ENCODE results near the gene RBP3.

RBP3 gene

DNA sequence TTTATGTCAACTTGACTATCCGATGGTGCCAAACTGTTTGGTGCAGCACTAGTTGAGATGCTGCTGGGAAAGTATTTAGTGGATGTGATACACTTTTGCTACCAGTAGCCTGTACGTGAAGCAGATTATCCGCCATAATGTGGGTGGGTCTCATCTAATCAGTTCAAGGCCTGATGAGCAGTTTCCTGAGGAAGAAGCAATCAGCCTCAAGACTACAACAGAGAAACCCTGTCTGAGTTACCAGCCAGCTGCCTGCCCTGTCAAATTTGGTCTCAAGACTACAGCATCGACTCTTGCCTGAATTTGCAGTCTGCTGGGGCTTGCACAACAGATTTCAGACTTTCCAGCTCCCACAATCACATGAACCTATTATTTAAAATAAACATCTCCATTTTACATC, 10.9 kb upstream of the RBP3 start:
- no peak for DNase-seq (ENCODE audit: low spot score)

DNA sequence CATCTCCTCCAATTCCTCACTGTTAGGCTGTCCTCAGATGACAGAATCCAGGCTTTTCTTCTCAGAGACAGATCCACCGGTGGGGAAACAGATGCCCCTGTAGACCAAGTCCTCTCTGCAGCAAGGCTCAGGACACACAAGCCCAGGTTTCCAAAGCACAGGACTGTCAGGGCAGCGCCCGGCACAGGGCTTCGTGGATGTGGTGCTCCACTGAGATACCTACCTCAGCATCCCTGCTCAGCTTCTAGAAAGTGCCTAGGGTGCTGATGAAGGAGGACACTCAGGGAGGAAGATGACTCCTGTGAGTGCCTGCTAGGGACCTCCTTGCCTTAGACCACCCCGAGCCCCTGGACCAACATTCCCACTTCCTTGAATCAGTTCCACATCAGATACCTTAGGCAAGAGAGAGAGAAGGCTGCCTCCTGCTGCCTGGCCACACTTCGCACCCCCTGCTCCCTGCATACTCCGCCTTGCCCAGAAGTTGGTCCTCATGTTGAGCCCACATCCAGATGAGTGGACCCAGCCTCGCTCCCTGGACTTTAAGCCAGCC, 8.9 kb upstream of the RBP3 start:
- DNase-seq (ENCODE audit: low spot score): no peak

DNA sequence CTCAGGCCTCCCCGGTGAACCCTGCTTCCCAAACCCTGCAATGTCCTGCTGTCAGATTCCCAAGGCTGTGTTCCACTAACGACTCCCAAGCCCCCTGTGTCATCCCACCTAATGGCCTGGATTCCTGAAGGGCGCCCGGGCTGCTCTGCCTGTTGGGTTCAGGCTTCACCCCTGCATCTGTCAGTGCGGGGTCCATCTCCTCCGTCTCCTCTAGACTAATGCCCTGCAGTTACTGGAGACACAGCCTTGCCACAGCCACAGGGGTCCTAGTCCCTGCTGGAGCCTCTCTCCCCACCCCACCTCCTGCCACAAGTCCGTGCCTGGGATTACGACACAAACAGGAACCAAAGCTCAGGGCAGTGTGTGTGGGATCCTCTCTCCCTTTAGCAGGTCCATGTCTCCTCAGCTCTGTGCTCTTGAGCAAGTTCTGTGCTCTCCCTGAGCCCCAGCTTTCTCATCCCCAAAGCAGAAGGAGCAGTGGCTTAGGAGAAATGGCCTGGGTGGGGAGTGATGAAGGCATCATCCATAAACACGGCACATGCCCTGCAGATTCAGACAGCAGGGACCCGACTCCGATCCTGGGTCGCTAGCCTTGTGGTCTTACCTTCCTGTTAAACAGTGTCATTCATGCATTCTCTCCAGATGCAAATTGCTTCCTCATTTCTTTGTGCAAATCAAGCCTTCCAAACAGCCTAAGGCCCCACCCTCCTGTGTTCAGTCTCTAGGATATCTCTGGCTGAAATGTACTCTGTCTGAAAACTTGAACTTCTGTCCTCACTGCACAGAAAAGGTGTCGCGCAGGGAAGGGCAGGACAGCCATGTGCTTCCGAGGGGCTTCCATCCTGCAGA, 8.2 kb upstream of the RBP3 start:
- DNase-seq (ENCODE audit: low spot score): no peak

DNA sequence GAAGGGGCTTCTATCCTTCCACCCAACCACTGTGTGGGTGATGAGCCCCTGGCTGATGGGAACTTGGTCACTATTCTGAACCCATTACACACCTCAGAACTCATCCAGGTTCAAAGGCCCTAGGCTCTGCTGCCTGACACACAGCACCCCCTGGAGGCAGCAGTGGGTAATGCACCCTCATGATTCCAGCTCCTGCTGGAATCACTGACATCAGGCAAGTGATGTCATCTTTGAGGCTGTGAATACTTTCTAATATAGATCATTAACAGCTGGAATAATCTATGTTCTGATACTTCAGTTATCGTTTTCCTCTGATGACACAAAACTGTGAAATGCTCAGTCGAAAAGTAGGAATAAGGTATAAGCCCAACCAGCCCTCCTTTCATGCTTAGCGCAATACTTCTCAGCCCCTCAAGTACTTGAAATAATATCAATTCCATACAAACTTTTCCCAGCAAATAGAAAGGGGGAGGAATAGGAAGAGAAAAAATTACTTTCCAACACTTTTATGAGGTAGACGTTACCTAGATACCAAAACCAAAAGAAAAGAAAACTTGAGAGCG, 7.5 kb upstream of the RBP3 start:
- peak; percentile 88 for DNase-seq (ENCODE audit: low spot score)

DNA sequence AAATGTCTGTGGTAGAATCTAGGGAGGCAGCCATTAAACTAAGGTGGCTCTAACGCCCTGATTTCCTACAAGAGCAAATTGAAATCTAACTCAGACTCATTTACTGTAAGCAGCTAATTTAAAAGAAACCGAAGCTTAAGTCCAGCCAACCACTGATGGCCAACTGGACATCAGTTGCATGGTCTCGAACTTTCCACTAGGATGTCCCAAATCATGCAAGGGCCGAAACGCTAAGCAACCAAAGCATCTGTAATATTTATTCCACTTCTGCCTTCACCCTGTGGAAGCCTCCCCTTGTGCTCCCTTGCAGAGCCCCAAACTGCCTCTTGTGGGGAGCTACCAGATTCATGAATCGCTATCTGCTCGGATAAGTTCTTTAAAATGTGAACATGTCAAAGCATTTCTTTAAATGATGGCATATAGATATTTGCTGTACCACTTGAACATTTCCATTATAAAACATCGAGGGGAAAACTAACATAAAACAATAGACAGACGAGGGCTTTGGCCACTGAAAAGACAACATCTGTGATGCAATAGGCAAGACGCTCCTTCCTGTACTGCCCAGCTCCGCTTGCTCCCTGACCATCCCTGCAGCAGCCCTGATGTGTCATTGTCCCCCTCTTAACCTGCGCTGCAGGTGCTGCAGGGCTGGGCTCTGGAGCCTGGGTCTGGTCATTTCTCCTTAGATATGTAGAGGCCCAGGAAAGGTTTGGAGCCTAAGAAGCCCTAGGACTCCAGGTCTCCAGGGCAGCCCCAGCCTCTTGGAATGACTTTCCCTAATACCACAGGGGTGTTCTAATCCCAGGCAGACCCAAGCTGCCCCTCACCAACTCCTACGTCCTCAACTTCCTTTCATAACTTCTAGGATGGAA, 2.9 kb upstream of the RBP3 start:
- DNase-seq (ENCODE audit: low spot score): no peak

DNA sequence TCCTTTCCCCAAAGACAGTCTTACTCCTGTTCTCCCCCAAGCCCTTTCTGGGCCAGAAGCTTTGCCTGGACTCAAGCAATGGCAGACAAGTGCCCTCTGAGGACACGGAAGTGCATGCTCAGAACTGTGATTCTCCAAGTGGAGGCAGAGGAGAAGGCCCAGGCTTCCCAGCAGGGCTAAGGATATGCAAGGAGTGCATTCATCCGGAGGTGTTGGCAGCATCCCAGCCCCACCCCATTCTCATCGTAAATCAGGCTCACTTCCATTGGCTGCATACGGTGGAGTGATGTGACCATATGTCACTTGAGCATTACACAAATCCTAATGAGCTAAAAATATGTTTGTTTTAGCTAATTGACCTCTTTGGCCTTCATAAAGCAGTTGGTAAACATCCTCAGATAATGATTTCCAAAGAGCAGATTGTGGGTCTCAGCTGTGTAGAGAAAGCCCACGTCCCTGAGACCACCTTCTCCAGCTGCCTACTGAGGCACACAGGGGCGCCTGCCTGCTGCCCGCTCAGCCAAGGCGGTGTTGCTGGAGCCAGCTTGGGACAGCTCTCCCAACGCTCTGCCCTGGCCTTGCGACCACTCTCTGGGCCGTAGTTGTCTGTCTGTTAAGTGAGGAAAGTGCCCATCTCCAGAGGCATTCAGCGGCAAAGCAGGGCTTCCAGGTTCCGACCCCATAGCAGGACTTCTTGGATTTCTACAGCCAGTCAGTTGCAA, 1.4 kb upstream of the RBP3 start:
- DNase-seq (ENCODE audit: low spot score): no peak

DNA sequence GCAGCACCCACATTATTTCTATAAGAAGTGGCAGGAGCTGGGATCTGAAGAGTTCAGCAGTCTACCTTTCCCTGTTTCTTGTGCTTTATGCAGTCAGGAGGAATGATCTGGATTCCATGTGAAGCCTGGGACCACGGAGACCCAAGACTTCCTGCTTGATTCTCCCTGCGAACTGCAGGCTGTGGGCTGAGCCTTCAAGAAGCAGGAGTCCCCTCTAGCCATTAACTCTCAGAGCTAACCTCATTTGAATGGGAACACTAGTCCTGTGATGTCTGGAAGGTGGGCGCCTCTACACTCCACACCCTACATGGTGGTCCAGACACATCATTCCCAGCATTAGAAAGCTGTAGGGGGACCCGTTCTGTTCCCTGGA, 874 bp upstream of the RBP3 start:
- no peak for DNase-seq (ENCODE audit: low spot score)

DNA sequence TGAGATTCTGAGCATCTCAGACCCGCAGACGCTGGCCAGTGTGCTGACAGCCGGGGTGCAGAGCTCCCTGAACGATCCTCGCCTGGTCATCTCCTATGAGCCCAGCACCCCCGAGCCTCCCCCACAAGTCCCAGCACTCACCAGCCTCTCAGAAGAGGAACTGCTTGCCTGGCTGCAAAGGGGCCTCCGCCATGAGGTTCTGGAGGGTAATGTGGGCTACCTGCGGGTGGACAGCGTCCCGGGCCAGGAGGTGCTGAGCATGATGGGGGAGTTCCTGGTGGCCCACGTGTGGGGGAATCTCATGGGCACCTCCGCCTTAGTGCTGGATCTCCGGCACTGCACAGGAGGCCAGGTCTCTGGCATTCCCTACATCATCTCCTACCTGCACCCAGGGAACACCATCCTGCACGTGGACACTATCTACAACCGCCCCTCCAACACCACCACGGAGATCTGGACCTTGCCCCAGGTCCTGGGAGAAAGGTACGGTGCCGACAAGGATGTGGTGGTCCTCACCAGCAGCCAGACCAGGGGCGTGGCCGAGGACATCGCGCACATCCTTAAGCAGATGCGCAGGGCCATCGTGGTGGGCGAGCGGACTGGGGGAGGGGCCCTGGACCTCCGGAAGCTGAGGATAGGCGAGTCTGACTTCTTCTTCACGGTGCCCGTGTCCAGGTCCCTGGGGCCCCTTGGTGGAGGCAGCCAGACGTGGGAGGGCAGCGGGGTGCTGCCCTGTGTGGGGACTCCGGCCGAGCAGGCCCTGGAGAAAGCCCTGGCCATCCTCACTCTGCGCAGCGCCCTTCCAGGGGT, 703 bp downstream of the RBP3 start:
- no peak for DNase-seq (ENCODE audit: low spot score)

DNA sequence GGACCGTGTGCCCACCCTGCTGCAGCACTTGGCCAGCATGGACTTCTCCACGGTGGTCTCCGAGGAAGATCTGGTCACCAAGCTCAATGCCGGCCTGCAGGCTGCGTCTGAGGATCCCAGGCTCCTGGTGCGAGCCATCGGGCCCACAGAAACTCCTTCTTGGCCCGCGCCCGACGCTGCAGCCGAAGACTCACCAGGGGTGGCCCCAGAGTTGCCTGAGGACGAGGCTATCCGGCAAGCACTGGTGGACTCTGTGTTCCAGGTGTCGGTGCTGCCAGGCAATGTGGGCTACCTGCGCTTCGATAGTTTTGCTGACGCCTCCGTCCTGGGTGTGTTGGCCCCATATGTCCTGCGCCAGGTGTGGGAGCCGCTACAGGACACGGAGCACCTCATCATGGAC, 1.4 kb downstream of the RBP3 start:
- DNase-seq (ENCODE audit: low spot score): no peak

DNA sequence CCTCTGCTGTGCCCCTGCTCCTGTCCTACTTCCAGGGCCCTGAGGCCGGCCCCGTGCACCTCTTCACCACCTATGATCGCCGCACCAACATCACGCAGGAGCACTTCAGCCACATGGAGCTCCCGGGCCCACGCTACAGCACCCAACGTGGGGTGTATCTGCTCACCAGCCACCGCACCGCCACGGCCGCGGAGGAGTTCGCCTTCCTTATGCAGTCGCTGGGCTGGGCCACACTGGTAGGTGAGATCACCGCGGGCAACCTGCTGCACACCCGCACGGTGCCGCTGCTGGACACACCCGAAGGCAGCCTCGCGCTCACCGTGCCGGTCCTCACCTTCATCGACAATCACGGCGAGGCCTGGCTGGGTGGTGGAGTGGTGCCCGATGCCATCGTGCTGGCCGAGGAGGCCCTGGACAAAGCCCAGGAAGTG, 1.8 kb downstream of the RBP3 start:
- DNase-seq (ENCODE audit: low spot score): no peak

DNA sequence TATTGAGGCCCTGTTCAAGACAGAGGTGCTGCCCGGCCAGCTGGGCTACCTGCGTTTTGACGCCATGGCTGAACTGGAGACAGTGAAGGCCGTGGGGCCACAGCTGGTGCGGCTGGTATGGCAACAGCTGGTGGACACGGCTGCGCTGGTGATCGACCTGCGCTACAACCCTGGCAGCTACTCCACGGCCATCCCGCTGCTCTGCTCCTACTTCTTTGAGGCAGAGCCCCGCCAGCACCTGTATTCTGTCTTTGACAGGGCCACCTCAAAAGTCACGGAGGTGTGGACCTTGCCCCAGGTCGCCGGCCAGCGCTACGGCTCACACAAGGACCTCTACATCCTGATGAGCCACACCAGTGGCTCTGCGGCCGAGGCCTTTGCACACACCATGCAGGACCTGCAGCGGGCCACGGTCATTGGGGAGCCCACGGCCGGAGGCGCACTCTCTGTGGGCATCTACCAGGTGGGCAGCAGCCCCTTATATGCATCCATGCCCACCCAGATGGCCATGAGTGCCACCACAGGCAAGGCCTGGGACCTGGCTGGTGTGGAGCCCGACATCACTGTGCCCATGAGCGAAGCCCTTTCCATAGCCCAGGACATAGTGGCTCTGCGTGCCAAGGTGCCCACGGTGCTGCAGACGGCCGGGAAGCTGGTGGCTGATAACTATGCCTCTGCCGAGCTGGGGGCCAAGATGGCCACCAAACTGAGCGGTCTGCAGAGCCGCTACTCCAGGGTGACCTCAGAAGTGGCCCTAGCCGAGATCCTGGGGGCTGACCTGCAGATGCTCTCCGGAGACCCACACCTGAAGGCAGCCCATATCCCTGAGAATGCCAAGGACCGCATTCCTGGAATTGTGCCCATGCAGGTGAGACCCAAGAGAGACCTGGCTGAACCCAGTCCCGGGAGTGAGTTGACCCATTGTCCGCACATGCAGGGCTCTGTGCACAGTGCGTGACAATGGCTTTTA, 2.8 kb downstream of the RBP3 start:
- no peak for DNase-seq (ENCODE audit: low spot score)

DNA sequence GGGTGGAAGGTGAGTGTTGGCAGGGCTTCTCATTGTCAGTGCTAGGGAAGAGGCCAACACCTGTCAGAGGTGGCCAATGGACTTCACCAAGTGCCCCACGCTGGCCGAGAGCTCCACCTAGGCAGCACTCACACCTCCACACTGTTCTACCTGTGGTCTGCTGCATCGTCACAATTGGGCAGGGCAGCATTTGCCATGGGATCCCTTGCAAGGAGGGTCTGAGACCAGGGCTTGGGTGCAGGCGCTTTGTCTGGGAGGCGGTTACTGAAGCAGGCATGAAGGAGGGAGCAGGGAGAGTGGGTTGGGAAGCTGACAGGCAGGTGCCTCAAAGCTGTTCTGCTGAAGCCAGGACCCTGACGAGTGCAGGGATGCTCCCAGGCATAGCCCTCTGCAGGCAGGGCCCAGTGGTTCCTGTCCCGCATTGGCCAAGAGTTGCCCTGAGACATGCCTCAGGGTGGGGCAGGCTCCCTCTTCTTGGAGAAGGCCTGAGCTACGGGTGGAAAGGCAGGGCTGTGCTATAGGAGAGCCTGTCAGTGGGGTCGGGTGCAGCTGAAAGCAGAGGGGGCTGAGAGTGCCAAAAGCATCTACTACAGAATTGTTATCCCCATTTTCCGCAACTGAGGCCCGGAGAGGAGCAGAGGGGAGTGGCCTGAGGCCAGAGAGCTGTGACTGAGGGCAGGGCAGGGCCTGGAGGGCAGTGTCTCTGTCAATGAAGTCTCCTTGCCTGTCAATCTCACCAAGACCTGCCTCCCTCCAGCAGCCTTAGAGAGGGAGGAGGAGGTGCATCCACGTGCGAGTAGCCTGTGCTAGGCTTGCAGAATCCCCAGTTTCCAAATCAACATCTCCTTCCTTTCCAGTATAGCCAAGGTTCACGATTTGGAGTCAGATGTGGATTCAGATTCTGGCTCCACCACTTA, 4.0 kb downstream of the RBP3 start:
- DNase-seq (ENCODE audit: low spot score): no peak

DNA sequence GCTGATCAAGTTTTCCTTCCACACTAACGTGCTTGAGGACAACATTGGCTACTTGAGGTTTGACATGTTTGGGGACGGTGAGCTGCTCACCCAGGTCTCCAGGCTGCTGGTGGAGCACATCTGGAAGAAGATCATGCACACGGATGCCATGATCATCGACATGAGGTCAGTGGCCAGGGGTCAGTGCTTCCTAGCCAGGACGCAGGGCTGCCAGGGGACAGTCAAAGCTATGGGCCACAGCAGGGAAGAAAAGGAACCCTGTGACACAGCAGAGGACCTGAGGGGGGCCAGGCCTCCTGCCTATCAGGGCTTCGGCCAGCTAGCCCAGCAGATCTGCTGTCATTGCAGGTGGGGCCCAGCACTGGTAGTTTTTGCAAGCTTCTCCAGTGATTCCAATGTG, 5.2 kb downstream of the RBP3 start:
- no peak for DNase-seq (ENCODE audit: low spot score)

DNA sequence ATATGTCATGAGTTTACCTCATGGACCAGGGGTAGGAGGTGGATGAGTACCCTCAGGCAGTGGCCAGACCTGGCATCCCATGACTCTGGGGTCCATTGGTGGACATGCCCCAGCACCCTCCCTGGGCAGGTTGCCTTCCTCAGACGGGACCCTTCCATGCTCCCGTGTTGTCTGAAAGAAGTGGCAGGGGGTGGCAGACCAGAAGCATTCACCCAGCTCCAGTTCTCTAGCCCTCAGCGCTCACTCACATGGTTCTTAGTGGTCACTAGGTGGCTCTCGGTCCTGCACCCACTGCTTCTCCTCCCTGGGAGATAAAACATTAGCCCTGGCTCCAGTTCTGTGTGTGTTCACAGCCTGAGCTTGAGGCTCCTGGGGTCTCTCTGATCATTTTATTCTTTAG, 6.0 kb downstream of the RBP3 start:
- DNase-seq (ENCODE audit: low spot score): peak; percentile 40

DNA sequence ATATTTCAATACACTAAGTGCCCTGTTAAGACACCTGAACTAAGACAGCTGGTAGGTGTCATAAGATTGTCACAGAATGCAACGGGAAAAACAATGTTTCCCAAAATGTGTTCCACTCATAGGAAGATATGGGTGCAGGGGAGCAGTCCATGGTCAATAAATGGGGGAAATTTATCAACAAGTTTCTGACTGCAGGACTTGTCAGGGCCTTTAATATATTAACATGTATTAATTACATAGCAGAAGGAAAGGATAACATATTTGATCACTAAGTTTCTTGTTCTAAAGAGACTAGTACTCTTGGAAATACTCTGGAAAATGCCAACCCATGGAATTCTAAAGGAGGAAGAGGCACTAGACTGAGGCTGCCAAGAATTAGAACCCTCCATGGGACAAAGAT, 6.7 kb downstream of the RBP3 start:
- DNase-seq (ENCODE audit: low spot score): no peak

DNA sequence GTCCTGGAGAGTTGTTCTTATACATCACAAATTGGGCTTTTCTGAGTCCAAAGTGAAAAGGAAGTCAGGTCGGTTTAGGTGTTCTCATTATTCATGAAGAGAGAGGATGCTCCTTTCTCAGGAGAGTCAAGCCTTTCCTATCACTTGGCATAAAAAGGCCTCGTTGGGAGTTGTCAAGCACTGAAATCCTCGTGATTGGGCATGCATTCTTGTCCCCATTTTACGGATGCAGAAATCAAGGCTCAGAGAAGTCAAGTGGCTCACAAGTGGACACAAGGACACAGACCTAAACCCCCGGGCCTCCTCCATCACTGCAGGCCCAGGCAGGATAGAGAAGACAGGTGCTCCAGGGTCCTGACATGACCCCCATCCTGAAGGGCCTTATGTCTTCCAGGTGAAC, 8.5 kb downstream of the RBP3 start:
- no peak for DNase-seq (ENCODE audit: low spot score)

DNA sequence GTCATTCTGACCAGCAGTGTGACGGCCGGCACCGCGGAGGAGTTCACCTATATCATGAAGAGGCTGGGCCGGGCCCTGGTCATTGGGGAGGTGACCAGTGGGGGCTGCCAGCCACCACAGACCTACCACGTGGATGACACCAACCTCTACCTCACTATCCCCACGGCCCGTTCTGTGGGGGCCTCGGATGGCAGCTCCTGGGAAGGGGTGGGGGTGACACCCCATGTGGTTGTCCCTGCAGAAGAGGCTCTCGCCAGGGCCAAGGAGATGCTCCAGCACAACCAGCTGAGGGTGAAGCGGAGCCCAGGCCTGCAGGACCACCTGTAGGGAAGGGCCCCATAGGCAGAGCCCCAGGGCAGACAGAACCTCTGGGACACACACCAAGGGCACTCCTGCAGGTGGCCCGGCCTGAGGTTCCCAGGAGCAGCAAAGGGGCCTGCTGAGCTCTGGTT, 9.0 kb downstream of the RBP3 start:
- no peak for DNase-seq (ENCODE audit: low spot score)

DNA sequence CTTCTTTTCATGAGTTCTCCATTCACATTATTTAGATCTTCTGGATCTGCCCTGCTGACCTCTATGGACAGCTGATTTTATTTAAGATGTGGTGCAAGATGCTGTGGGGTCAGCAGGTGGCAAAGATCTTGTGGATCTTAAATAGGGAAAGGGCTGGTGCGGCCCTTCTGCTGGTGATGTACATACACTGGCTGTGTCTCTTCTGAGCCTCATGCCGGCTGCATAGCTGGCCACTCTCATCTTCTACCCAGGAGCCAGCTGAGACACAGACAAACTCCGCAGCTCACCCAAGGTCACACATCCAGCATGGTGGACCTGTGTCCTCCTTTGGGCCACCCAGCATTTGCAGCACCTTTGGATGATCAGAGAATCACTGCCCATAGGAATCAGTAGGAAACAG, 9.7 kb downstream of the RBP3 start:
- no peak for DNase-seq (ENCODE audit: low spot score)

DNA sequence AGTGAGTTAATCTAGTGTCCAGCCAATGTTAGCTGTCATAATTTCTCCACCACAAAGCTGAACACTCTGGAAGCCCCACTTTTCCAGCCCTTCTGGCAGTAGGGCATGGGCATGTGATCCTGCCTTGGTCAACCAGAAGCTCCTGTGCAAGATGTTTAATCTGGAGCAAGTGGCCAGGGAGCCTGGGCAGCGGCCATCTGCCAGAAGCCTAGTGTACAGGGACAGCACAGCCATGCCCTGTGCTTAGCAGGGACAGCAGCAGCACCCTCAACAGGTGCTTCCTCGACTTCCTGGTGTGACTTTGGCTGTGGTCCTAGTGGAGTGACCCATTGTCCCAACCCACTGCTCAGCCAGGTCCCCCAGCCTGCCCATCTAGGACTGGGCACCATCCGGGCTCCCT, 10.3 kb downstream of the RBP3 start:
- no peak for DNase-seq (ENCODE audit: low spot score)

Data from AG08396 (cell line).